Dedifferentiated amniotic fluid mesenchymal stem cell (primary cell): Measurements from ENCODE around the gene CCDC126.
"Not testable (repeated sequence)": the region's sequence is repeated elsewhere in the genome, so short reads cannot be mapped to it uniquely, and the experiment has no call there.

Source experiments
- DNase-seq: peaks from one replicate; pipeline ENCODE4 v3.0.0-alpha.2; 2016; ENCODE audit errors: extremely low spot score

The CCDC126 gene, protein sequence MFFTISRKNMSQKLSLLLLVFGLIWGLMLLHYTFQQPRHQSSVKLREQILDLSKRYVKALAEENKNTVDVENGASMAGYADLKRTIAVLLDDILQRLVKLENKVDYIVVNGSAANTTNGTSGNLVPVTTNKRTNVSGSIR

DNA sequence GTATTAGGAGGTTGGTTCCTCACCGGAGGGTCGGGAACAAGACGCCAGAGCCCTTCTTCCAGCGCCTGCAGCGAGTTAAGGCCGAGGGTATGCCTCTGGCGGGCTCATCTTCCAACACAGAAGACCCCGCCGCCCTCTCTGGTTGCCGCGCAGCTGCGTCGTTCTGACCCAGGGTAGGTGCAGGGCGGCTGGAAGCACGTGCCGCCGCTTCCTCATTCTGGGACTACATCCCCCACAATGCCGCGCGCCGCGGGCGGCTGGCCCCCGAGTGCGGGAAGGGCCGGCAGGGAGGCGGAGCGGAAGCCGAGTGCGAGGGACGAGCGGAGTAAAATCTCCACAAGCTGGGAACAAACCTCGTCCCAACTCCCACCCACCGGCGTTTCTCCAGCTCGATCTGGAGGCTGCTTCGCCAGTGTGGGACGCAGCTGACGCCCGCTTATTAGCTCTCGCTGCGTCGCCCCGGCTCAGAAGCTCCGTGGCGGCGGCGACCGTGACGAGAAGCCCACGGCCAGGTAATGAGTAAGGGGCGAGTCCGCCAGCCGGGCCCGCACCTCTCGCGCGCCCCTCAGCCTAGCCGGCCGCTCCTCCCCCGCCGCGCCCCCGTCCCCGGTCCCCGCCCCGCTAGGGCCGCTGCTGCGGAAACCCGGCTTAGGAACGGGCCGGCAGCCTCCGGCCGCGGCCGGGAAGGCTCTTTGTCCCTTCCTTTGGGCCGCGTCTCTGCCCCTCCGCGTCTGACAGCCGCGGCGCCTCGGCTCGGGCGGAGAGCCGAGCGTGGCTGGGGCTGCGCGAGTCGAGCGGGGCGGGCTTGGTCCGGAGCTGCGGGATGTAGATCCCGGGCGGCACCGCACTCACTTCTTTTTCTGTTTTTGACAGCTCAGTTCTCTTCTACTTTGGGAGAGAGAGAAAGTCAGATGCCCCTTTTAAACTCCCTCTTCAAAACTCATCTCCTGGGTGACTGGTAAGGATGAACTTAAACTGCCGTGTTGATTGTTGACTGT is at the start of gene CCDC126:
Gene CCDC126, plus strand, starts transcription at position 289 of the 998 bp plus-strand sequence. CDS start 13,934 bp downstream, outside the sequence.
- peak; percentile 89 for DNase-seq

DNA sequence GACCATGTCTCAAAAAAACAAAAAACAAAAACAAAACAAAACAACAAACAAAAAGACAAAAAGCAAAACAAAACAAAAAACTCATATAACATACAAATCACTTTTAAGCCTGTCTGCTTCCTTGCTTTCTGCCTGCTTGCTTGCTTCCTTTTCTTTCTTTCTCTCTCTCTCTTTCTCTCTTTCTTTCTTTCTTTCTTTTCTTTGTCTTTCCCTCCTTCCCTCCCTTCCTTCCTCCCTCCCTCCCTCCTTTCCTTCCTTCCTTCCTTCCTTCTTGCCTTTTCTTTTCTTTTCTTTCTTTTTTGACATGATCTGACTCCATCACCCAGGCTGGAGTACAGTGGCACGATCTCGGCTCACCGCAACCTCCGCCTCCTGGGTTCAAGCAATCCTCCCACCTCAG is 49.5 kb upstream of the CCDC126 start:
- DNase-seq = no peak

DNA sequence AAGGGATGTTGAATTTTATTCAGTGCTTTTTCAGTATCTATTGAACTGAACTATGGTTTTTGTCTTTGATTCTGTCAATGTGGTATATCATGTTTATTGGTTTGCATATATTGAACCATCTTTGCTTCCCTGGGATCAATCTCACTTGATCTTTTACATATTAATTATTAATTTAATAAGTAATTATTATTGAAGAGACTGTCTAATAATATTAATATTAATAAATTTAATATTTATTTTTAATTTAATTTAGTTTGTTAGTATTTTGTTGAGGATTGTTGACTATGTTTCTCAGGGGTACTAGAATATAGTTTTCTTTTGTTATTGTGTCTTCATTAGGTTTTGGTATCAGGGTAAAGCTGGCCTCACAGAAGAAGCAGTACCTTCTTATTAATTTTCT is 38.9 kb upstream of the CCDC126 start:
- DNase-seq = no peak

DNA sequence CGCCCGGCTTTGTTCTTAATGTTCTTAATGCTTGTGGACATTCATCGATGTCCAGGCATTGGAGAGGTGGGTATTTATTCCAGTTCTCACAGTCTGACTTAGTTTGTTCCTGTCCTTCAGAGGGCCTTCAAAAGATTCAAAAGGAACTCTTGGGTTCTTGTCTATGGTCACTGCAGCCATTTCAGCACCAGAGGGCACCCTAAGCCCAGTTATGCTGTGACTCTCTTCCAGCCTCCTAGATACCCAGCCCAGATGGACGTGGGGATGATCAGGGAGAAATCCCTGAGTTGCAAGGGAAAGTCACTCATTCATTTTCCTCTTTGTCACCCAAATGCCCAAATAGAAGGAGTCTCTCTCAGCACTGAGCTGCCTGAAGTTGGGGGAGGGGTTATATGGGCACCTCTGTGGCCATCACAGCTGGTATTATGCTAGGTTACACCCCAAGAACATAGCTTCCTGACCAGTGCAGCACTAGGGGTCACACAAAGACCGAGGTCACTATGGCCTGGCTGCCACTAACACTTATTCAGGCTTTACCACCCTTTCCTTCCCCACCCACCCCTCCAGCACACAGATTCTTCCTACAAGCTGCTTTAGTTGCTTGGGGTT is 26.5 kb upstream of the CCDC126 start:
- peak; percentile 85 for DNase-seq

DNA sequence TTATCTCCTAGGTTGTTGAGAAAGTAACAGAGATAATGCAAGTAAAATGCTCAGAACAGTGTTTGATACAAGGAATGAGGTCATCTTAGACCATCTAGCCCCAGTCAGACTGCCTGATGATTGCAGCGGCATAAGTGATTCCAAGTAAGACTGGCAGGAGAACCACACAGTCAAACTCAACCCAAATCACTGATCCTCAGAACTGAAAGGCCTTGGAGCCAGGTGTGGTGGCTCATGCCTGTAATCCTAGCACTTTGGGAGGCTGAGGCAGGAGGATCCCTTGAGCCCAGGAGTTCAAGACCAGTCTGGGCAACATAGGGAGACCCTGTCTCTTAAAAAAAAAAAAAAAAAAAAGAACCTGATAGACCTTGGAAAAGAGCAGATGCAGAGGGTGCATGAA is 15.2 kb upstream of the CCDC126 start:
- DNase-seq = not testable (repeated sequence)

DNA sequence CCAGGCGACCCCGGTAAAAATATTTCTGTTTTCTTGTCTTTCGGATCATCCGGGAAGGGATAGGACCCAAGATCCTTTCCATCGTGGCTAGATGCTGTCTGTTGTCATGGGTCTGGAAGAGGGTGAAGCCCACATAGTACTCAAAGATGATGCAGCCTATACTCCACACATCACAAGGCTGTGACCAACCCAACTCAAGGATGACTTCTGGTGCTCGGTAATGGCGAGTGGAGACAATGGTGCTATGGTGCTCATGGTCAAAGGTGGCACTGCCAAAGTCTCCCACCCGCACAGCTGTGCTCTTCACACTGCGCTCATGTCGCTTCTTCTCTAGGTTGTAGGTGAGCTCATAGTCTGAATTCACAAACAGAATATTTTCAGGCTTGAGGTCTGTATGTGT is 11.9 kb upstream of the CCDC126 start:
- not testable (repeated sequence) for DNase-seq

DNA sequence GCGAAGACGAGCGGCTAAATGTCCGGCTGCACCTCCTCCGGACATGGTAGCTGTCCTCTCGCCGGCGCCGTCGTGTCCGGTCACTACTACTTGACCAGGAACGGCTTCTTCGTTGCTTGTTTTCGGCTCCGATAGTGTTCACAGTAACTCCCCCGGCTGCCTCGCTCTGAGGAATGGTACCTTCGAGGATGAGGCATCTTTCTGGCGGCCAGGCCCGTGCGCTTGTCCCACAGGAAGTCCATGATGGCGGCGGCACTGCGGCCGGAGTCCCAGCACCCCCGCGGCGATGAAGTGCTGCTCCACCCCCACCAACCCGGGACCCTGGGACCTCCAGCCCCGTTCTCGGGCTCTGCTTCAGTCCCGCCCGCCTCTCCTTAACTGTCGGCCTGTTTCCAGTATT is 11.0 kb upstream of the CCDC126 start:
- DNase-seq = no peak

DNA sequence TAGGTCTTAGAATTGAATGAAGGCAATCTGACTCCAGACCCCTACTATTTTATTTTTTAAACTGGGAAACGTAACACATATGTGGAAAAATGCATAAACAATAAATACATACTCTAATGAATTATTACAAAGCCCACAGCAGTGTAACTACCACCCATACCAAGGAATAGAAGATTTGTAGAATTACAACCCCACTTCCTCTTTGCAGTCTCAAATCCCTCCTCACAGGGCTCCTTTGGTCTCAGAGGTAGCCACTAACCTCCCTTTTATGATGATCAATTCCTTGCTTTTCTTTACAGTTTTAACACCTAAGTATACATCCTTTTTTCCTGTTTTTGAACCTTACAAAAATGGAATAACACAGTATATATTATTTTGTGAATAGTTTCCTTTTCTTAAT is 6.7 kb upstream of the CCDC126 start:
- no peak for DNase-seq

DNA sequence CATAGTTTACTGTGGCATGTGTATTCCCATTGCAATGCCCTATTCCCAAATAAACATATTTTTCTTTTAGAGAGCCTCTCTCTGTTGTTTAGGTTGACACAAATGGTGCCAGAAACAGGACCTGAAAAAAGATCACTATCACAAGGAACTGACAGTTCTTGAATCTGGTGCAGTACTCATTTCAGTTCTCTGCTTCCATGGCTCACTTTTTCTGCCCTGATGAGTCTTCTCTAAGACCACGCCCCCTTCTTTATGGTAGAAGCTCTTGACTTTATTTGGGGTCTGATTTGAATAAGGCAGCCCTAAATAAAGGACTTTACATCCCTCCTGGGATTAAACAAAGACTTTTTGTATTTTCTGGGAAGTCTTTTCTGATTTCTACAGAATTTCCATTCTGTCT is 3.5 kb upstream of the CCDC126 start:
- DNase-seq = no peak

DNA sequence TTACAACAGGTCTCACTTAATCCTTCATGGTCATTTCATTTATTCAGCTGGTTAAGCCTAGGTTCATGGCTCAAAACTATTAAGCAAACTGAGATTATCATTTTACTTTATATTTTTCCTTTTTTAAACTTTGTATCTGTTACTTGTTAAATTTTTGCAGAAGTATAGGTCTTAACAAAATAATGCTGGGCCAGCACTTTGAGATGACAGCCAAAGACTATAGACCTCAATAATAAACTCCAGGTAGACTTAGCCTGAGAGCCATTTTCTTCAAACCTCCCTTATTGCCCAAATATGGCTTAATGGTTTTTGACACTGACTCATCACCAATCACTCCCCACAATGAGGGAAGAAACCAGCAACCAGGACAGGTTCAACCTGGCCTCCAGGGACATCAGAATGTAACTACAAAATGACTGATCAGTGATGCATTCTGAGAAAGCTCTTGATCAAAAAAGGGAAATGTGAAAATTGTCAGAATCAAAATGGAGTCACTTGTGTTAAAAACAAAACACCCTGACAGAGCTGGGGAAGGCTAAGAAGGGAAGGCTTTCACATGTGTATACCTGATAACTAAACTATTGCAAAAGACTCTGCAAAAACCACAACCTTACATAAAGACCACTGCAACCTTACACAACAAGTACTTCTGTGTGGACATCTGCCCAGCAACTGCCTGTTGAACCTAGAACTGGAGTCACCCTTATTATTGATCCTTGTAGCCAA is 2.1 kb upstream of the CCDC126 start:
- DNase-seq = no peak

DNA sequence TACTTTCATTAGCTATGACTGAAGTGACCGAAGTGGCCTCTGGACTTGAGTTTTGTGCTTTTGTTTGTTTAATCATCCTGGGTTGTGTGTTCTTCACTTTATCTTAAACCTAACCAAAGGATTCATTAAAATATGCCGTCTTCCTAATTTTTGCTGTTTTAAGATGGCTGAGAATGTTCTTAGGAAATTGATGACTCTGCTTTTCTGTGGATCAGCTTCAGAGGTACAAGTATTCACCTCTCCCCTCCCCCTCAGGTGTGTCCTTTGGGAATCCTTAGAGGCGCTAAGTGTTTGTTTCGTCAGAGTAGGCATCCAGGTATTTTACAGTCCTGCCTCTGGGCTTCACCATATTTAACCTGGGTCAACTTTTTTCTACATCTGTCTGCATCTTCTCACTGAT is 1.1 kb downstream of the CCDC126 start:
- no peak for DNase-seq

DNA sequence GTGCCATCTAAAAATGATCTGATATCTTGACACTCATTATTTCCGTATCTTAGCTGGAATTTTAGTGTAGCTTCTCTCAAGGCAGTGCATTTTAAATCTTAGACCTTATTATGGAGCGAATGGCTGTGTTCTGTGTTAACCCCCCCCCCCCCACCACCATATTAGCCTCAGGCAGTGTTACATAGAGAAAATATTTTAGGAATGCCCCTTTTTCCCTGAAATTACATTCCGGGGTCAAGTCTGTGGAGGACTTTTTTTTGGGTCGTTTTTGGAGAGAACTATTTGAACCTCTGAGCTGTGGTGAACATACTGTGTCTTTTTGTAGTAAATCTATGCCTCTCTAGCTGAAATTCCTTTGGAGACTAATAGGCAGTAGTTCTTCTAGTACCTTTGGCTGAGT is 3.1 kb downstream of the CCDC126 start:
- DNase-seq = peak; percentile 40

DNA sequence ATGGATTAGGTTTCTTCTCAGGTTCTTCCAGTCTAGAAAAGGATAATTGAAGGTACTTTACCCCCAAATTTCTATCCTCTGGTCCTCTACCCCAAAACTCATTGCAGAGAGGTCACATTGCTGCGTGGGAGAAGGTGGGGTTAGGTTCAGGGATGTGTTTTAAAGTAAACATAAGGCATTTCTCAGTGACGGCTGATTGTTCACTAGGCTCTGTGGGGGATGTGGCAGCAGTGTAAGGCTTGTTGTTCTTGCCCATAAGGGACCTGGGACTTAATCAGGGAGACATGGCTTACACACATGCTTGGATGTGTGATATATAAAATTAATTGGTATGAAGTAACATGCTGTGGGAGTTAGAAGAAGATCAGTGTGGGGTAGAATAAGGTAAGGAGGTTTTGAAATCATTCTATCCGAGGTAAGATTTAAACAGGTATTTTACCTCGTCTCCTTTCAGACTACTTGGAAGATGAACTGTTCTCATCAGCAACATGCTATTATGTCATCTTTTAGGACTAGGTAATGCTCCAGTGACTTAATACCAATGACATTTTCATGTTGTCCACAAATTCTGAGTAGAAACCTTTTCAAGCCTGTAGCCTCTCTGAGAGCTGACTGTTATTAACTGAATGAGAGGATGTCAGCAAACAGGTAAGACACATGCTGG is 6.6 kb downstream of the CCDC126 start:
- DNase-seq = no peak

DNA sequence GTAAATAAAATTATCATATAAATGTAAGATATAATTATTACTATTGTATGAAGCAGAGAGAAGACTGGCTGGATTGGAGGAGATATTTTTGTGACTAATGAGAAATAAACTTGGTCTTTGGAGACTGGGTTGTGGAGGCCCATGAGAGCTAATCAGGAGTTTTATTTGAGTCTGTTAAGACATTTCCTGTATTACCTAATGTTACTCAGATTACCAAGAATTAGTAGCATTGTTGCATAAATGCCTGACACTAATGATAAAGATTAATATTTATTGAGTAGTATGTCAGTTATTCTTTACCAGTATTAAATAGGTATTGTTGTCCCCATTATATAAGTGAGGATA is 7.1 kb downstream of the CCDC126 start:
- DNase-seq = no peak

DNA sequence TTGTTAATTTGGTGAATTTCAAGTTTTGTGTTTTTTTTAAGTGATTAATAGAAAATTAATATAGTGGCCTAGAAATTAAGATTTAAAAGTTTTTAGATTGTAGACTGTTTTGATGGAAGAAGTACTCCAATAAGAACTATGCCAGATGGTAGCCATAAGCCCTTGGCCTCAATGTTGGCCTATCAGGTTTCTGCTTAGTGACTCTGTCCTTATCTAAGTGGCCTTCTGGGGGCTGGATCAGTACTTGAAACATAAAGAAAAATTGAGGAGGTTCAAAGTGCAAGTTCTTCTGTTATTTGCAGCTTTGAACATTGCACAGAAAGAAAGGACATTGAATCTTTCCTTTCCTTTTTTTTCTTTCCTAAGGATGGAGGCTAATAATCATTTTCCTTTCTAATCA is 9.9 kb downstream of the CCDC126 start:
- no peak for DNase-seq

DNA sequence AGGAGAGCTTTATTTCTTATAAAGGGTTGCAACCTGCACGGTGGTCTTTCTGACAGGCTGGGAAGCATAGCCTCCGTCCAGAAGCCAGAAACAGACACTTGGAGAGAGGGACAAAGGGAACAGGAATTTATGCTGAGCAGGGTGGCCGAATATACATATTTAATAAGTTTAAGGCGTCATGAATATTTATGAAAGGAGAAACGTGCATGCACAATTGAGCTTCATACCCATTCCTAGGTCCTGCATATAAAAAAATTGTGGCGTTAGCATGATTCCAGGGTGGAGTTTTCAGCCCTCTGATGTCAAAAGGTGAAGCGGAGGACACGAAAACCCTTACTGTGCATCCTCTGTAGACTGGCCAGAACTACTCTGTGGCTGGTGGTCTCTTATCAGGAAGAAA is 10.7 kb downstream of the CCDC126 start:
- DNase-seq = no peak

DNA sequence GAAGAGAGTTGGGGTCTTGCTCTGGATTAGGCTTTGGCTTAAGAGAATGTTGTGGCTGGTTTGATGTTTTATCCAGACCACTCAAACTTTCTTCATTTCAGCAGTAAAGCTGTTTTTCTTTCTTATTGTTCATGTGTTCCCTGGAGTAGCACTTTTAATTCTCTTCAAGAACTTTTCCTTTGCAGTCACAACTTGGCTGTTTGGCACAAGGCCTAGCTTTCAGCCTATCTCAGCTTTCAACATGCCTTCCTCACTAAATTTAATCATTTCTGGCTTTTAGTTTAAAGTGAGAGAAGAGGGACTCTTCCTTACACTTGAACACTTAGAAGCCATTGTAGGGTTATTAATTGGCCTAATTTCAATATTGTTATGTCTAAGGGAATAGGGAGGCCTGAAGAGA is 18.1 kb downstream of the CCDC126 start:
- no peak for DNase-seq

DNA sequence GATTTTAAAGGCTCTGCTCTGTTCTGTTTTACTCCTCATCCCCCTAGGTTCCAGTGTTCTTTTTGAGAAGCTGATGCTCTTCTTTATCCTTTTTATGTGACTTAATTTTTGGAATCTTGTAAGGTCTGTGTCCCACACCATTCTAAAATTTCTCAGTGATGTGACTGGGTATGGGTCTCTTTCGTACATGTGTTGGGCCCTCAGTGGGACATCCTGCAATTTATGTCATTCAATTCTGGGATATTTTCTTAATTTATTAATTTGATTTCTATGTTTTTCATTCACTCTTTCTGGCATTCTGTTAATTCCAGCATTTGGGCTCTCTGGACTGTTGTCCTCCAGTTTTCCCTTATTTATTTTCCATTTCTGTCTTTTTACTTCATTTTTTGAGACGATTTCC is 19.4 kb downstream of the CCDC126 start:
- no peak for DNase-seq

DNA sequence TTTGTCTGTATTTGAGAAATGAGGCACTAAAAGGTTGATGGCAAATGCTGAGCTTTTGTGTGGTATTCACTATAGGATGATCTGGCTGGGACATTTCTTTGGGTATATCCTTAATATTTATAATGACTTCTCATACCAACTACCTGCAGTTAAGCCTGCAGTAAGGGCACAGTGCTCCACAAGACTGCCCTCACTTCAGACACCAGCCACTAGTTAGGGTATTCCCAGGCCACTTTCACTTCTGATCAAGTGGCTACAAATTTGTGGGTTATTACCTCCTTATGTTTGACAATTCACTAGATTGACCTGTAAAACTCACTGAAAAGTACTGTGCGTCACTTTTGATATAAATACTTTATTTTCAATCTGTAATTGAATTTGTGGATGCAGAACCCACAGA is 20.3 kb downstream of the CCDC126 start:
- DNase-seq = no peak

DNA sequence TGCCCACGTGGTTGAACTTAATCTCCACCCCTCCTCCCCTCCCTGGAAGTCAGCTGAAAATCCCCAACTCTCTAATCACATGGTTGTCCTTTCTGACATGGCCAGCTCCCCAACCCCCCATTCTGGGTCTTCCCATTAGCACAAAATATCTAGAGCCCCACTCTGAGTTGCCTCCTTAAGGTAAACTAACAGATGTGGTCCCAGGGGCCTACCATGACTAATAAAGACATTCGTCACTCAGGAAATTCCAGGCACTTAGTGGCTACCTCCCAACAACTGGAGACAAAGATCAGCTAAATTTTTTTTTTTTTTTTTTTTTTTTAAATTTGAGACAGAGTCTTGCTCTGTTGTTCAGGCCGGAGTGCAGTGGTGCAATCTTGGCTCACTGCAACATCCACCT is 21.1 kb downstream of the CCDC126 start:
- DNase-seq = no peak

DNA sequence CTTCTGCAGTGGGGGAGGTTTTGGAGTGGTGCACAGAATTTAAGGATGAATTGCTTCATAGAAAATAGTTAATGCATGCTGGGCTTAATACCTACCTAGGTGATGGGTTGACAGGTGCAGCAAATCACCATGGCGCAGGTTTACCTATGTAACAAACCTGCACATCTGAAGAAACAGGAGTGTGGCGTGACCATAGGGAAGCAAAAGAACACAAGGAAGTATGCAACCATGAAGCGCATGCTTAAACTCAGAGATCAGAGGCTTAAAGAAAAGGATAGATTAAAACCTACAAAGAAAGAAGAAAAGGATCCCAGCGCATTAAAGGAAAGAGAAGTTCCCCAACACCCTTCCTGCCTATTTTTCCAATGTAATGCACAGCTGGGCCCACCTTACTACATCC is 22.0 kb downstream of the CCDC126 start:
- no peak for DNase-seq

DNA sequence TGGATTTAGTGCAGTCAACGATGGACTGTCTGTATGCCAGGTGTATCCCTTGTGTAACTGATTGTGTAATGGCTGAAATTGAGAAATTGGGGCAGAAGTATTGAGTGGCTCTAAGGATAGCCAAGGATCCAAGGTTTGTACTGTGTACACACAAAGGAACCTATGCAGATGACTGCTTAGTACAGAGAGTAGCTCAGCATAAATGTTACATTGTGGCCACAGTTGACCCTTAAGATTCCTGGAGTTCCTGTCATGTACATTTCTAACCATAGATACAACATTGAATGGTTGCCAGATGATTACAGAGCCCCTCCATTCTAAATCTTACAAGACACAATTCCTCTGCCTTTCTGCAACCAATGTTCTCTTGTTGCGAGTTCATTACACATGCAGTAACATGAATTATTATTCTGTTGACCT is 25.3 kb downstream of the CCDC126 start:
- DNase-seq = no peak
